HG03521 (cell line): Measurements from ENCODE around the gene RTP2.

Experiments
- ATAC-seq: cut with Tn5 transposase; IDR thresholded peaks from one replicate; pipeline ENCODE4 v1.9.1; 2021; ENCODE audit warnings: mild to moderate bottlenecking, moderate library complexity; ENCODE audit not compliant: unreplicated experiment

RTP2 gene, protein sequence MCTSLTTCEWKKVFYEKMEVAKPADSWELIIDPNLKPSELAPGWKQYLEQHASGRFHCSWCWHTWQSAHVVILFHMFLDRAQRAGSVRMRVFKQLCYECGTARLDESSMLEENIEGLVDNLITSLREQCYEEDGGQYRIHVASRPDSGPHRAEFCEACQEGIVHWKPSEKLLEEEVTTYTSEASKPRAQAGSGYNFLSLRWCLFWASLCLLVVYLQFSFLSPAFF

DNA sequence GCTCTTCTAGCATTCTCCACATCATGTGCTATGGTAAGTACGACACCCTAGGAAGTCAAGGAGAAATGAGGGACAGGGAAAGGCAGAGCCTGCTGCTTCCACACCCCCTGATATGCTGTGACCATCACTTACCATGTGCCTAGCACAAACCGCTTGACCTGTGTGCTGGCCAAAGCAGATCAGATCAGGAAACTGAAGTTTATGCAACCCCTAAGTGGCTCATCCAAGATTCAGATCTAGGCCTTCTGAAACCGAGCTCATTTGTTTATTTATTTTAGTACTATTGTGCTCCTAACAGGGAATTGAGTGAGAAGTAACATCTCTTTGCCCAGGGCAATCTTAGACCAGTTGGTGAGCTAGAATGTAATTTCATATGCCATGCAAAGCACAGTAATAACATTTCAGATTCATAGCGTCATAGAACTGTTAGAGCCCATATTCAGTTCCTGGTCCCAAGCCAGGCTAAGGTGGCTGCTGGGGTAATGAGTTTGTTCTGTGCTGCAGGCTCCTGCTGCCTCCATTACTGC lies at the start of gene RTP2:
RTP2 (minus strand) TSS at position 51 of the 527 bp plus-strand sequence. CDS start 429 bp downstream, outside the sequence.
- no peak for ATAC-seq

- no peak for ATAC-seq
Measured at GRCh38 chr3:187750513-187751123, 48.3 kb upstream of the RTP2 start.

GRCh38 chr3:187750006-187750512 lies 47.7 kb upstream of the RTP2 start:
- no peak for ATAC-seq

GRCh38 chr3:187748050-187748481 lies 45.7 kb upstream of the RTP2 start:
- ATAC-seq, result no peak

DNA sequence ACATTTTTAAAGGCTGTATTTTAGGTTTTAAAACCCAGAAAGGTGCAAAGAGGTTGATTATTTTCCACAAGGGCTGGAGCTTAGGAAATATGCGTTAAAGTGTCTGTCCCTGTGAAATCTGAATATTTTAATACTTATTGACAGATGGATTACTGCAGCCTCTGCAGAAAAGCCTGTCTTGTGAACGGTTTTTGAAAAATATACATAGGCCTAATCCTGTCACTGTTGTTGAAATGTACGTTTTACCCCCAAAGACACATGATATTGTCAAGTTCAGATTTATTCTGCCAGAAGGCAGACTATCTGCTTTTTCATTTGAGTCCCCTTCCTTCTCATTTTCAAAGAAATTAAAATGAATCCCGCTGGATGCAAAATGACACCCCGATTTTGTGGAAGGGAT lies 45.1 kb upstream of the RTP2 start:
- ATAC-seq, result no peak

DNA sequence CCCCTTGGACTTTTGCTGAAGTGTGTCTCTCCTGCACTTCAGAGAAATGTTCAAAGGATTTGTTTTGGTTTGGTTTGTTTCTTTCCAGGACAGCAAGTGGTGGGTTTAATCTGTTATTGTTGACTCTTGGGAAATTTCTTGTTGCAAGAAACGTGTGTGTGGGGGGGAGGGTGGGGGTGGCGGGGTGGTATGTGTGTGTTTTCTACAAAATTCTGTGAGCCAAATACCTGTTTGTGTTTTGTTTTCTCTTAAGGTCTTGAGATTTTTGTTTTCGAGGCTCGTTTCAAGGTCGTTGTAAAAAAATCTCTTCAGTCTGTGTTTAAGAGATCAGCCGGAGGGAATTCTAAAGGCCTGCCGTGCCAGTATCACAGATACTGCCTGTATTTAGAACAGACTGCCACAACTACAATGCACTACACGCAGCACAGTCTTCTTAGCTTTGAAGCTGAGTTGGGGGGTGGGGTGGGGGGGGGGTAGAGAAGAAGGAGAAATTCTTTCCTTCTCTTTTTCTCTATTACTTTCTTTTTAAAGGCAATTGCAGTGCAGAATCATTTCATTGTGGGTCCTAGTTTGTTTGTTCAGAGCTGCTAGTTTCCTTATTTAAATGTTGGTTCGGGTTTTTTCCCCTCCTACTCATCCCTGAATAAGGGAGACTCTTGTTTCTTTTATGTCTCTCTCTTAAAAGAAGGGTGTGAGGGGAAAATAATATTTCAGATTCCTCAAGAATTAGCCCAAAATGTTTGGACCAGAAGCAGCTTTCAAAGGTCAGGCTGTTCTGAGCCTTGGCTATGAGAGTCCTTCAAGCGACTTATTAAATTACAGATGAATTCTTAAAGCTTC lies 44.3 kb upstream of the RTP2 start:
- no peak for ATAC-seq

DNA sequence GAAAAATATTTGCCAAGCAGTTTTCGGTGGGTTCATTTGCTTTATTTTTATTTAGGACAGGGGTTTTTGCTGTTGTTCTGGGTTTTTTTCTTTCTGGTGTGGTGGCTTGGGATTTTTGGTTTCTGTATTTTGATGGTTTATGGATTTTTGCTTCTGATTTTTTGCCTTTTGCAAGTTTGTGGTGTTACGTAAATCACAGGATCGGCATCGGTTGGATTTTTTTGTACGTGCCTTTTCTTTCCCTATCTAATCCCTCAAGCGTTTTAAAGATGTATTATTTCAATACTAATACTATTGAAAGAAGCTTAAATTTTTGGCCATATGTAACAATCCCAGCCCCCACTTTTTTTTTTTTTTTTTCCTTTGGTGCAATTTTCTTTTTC lies 43.7 kb upstream of the RTP2 start:
- no peak for ATAC-seq

GRCh38 chr3:187745201-187746058 lies 43.1 kb upstream of the RTP2 start, which contains the start of gene BCL6:
TSS of gene BCL6 (minus strand) at chr3:187745468. CDS start at chr3:187733693, 11,775 bp downstream.
- peak; percentile 59 for ATAC-seq

- ATAC-seq, result no peak
Measured at GRCh38 chr3:187744169-187745151, 42.1 kb upstream of the RTP2 start.

- ATAC-seq, result no peak
Measured at GRCh38 chr3:187743195-187744141, 41.1 kb upstream of the RTP2 start.

DNA sequence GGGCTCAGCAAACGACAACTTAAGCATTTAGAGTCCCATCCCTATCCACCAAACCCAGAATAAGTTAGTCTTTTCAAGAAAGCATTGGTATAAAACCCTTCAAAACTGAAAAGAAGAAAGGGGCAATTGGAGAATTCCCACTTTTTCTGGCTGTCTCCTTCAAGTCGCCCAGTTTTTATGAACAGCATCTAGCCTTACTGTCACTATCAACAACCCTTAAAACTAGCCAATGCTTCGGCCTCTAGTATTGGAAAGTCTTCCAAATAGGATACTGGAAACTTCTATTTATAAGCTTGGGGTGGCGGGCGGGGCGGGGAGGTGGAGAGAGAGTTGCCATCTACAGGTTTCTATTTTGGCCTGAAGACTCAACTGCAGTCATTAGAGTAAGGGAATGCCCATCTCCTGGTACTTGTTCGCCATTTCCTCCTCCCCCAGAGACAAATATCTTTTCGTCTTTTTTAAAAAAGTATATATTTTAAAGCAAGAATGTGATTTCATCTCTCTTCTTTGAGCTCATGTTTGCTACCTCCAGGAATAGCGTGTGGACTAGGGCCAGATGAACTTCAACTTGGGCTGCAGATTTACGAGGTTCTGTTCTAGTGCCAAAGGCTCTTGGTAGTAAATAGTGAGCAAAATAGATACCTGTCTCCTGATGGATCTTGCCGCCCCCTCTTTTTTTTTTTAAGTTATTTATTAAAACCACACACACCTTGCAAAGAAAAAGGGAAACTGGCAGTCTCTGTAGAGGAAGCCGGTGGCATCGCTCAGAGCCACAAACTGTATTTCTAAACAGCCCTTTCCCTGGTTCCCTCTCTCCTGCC lies 40.2 kb upstream of the RTP2 start:
- ATAC-seq, result no peak

GRCh38 chr3:187741403-187742350 lies 39.3 kb upstream of the RTP2 start:
- ATAC-seq, result no peak

- no peak for ATAC-seq
Measured at GRCh38 chr3:187740421-187741399, 38.4 kb upstream of the RTP2 start.

DNA sequence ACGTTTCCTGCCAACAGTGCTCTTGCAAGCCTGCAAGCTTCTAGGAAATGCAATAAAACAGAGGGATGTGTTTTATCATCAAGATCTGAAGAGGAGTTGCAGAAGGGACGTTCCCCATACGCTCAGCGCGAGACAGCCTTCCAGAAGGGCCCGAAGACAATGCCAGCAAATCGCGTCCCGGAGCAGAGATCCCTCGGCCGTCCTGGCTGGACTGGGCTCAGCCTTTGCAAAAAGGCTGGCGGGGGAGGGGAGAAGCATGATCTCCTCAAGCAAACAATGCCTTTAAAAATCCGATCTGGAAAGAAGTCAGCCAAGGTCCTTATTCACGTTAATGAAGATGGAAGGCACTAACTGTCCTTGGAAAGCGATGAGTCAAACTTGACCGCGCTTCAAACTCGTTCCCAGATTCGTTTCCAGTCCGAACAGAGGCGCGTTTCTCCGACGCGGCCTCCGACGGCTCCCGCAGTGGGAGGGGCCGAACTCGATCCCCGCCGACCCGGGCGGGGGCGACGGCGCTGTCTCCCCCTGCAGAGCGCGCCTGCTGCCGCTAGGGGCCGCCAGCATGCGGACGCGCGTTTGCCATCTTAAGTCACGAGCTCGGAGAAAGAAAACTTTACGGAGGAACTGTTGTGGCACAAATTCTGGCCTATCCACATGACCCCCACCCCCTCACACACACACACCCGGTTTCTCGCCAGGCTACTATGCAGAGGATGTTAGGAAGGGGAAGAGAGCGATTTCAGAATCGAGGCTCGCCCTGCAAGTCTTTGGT lies 37.4 kb upstream of the RTP2 start:
- ATAC-seq, result peak; percentile 47
